HepG2 (cell line): Measurements from ENCODE around the gene NAV3. TPM values are rescaled to one million over a fixed set of nuclear protein-coding genes. Genes with fewer than 3 reads are reported as not detected.

Experiments
- ATAC-seq: fragments of 200-7000 bp; cut with Tn5 transposase; 3 replicates; pipeline ENCODE4 v1.9.1; 2020; ENCODE audit warnings: mild to moderate bottlenecking, moderate library complexity
- BruUV-seq: library from RNA; stranded (reverse); fragments of 400-500 nt; replicated peaks from 2 replicates; lab custom pipeline; 2021; lab: Mats Ljungman, UMichigan
- CTCF ChIA-PET: fragments of 300-600 bp; formaldehyde crosslinking; extraction: SDS; loops from one replicate; lab custom pipeline; 2021; ENCODE audit warnings: low total read pairs, inconsistent platforms, low intra/inter-chr PET ratio; lab: Yijun Ruan, JAX
- POLR2A ChIA-PET: fragments of 350-600 bp; sonication (Branson Sonifier 250); formaldehyde crosslinking; loops from one replicate; lab custom pipeline; 2020; ENCODE audit warnings: antibody characterized with exemption, inconsistent platforms; lab: Yijun Ruan, JAX
- DNase-seq: peaks from one replicate; pipeline ENCODE4 v3.0.0-alpha.2; 2015; ENCODE audit warnings: low spot score
- FAIRE-seq: peaks from 3 replicates; lab custom pipeline; 2011; peaks lifted over from hg19 to GRCh38; lab: Jason Lieb, UNC
- H2AFZ ChIP-seq: one replicate; pipeline ENCODE4 v1.6.1; 2011; ENCODE audit warnings: low read length, inconsistent platforms
- H3K27ac ChIP-seq: fragments of 300-600 bp; 3 replicates; pipeline ENCODE4 v1.8.0; 2011; ENCODE audit warnings: mixed run types, mild to moderate bottlenecking, mixed read lengths, low read length, inconsistent platforms; ENCODE audit not compliant: insufficient read depth; ENCODE audit errors: extremely low read length
- H3K27me3 ChIP-seq, 2 experiments: fragments of 200-600 bp in 1 of 2; 2 replicates in 1 of 2; 3 replicates in 1 of 2; pipeline versions ENCODE4 v1.6.0 to v1.8.0; 2011; ENCODE audit warnings: low read length in 2 of 2, mild to moderate bottlenecking in 2 of 2, moderate library complexity in 2 of 2, inconsistent platforms in 1 of 2; ENCODE audit not compliant: insufficient read depth in 2 of 2, control insufficient read depth in 1 of 2
- H3K36me3 ChIP-seq, 2 experiments: fragments of 200-600 bp in 1 of 2; replicated peaks in 1 of 2; 2 replicates in 1 of 2; 3 replicates in 1 of 2; pipeline versions ENCODE4 v1.5.1 to v1.8.0; 2011; ENCODE audit warnings: low read length in 2 of 2, inconsistent platforms in 1 of 2; ENCODE audit not compliant: insufficient read depth in 2 of 2, control insufficient read depth in 1 of 2
- H3K4me1 ChIP-seq: 2 replicates; pipeline ENCODE4 v1.5.1; 2012; ENCODE audit warnings: low read length, inconsistent platforms; ENCODE audit not compliant: insufficient read depth
- H3K4me2 ChIP-seq: 2 replicates; pipeline ENCODE4 v1.6.0; 2011; ENCODE audit warnings: low read depth, low read length, inconsistent platforms
- H3K4me3 ChIP-seq, 3 experiments: fragments of 200-600 bp in 1 of 3; sonication (generic), shearing (Covaris generic) in 1 of 3; replicated peaks in 1 of 3; 2 replicates each; pipeline ENCODE4 v1.5.1; 2011 to 2016; ENCODE audit warnings: low read length in 3 of 3, inconsistent platforms in 2 of 3, low read depth in 2 of 3, mild to moderate bottlenecking in 2 of 3, control low read depth in 1 of 3, mixed read lengths in 1 of 3; ENCODE audit not compliant: insufficient read depth in 1 of 3
- H3K79me2 ChIP-seq: one replicate; pipeline ENCODE4 v1.6.1; 2011; ENCODE audit warnings: low read length, inconsistent platforms; ENCODE audit not compliant: insufficient read depth
- H3K9ac ChIP-seq: 2 replicates; pipeline ENCODE4 v1.6.0; 2011; ENCODE audit warnings: mild to moderate bottlenecking, low read depth, low read length, inconsistent platforms; ENCODE audit not compliant: insufficient read depth
- H3K9me3 ChIP-seq: 2 replicates; pipeline ENCODE4 v1.5.1; 2012; ENCODE audit warnings: mild to moderate bottlenecking, low read length
- H4K20me1 ChIP-seq: 2 replicates; pipeline ENCODE4 v1.6.0; 2011; ENCODE audit warnings: inconsistent platforms, mild to moderate bottlenecking, low read length, moderate library complexity; ENCODE audit not compliant: insufficient read depth
- DDIT3 ChIP-seq: sonication (generic); formaldehyde crosslinking; IDR thresholded peaks from 2 replicates; pipeline ENCODE4 v1.4.0; 2020; ENCODE audit warnings: mild to moderate bottlenecking, missing genetic modification reagents
- JARID2 ChIP-seq: sonication (generic); formaldehyde crosslinking; IDR thresholded peaks from 2 replicates; pipeline ENCODE4 v1.8.1; 2023; ENCODE audit warnings: missing genetic modification reagents, inconsistent platforms; ENCODE audit not compliant: insufficient replicate concordance
- MAFK ChIP-seq, 2 experiments: IDR thresholded peaks in 1 of 2; conservative IDR thresholded peaks in 1 of 2; 2 replicates each; pipeline ENCODE4 v1.6.1; 2011; ENCODE audit warnings: improper control_type of control experiment in 2 of 2, low read length in 2 of 2
- MBNL3 ChIP-seq: fragments of 250-450 bp; sonication (Bioruptor Pico); conservative IDR thresholded peaks from 2 replicates; pipeline ENCODE4 v1.8.0; 2022; ENCODE audit warnings: mild to moderate bottlenecking, inconsistent platforms
- MEIS2 ChIP-seq: sonication (generic); formaldehyde crosslinking; IDR thresholded peaks from 2 replicates; pipeline ENCODE4 v1.9.0; 2021; ENCODE audit warnings: mild to moderate bottlenecking, missing genetic modification reagents
- MTA1 ChIP-seq: sonication (generic); formaldehyde crosslinking; IDR thresholded peaks from 2 replicates; pipeline ENCODE4 v1.4.0; 2020; ENCODE audit warnings: missing genetic modification reagents, mild to moderate bottlenecking, borderline replicate concordance
- NR2F2 ChIP-seq: IDR thresholded peaks from 2 replicates; pipeline ENCODE4 v1.6.1; 2012; ENCODE audit warnings: low read depth, inconsistent platforms, borderline replicate concordance
- PBX3 ChIP-seq: sonication (generic); formaldehyde crosslinking; IDR thresholded peaks from 2 replicates; pipeline ENCODE4 v1.8.1; 2023; ENCODE audit warnings: missing genetic modification reagents, inconsistent platforms, borderline replicate concordance
- TEAD3 ChIP-seq: optimal IDR thresholded peaks from 2 replicates; pipeline ENCODE3; 2016; ENCODE audit warnings: borderline replicate concordance
- YY1 ChIP-seq: IDR thresholded peaks from 2 replicates; pipeline ENCODE4 v1.6.1; 2011; ENCODE audit warnings: low read length, low read depth, moderate library complexity, mild to moderate bottlenecking; ENCODE audit not compliant: insufficient read depth, insufficient replicate concordance
- ZFP36L2 ChIP-seq: sonication (generic); formaldehyde crosslinking; IDR thresholded peaks from 2 replicates; pipeline ENCODE4 v1.4.0; 2020; ENCODE audit warnings: missing genetic modification reagents
- ZFP37 ChIP-seq: sonication (generic); formaldehyde crosslinking; IDR thresholded peaks from 2 replicates; pipeline ENCODE4 v1.4.0; 2020; ENCODE audit warnings: missing genetic modification reagents, borderline replicate concordance
- ZNF20 ChIP-seq: sonication (generic); formaldehyde crosslinking; IDR thresholded peaks from 2 replicates; pipeline ENCODE4 v1.4.0; 2020; ENCODE audit warnings: mild to moderate bottlenecking, moderate library complexity, missing genetic modification reagents
- ZNF292 ChIP-seq: sonication (generic); formaldehyde crosslinking; IDR thresholded peaks from 2 replicates; pipeline ENCODE4 v1.8.1; 2022; ENCODE audit warnings: mild to moderate bottlenecking, low read depth, missing genetic modification reagents, borderline replicate concordance
- ZNF782 ChIP-seq: sonication (generic); formaldehyde crosslinking; IDR thresholded peaks from 2 replicates; pipeline ENCODE4 v1.4.0; 2020; ENCODE audit warnings: missing genetic modification reagents, mild to moderate bottlenecking, borderline replicate concordance
- ZNF790 ChIP-seq: sonication (generic); formaldehyde crosslinking; IDR thresholded peaks from 2 replicates; pipeline ENCODE4 v1.8.0; 2022; ENCODE audit warnings: missing genetic modification reagents, mild to moderate bottlenecking, borderline replicate concordance
- WGBS: methylation state at CpG from one replicate; pipeline ENCODE4 v1.1.6; 2017; ENCODE audit warnings: low lambda C conversion rate; 5-methylcytosine and 5-hydroxymethylcytosine counted together
- in situ Hi-C: cut with HindIII; loops from 2 replicates; pipeline ENCODE4 v1.10.0; 2017; ENCODE audit warnings: low pct_unique_long_range_greater_than_20kb; ENCODE audit not compliant: extremely low pct_ligation_motif_present
- intact Hi-C: fragments of 100-400 bp; cut with micrococcal nuclease; formaldehyde crosslinking; loops from one replicate; pipeline ENCODE4 v1.10.0; 2022; ENCODE audit not compliant: unreplicated experiment
- polyA plus RNA-seq, 8 experiments: library from polyadenylated mRNA; depleted of rRNA in 3 of 8; stranded (reverse) in 7 of 8; unstranded in 1 of 8; fragments of >200 nt; fragmentation: Illumina TruSeq in 4 of 8; extraction: Trizol in 4 of 8; gene quantifications; 2 replicates each; pipeline versions ENCODE4 v1.2.1 to v1.2.3, GENCODE V29; 2011 to 2016; ENCODE audit warnings: low read depth in 4 of 8, missing spikeins in 1 of 8, mixed read lengths in 1 of 8; ENCODE audit not compliant: insufficient read depth in 1 of 8
- total RNA-seq, 5 experiments: library from RNA; depleted of rRNA; stranded (reverse); fragments of >200 nt; fragmentation: Illumina TruSeq; extraction: Trizol; gene quantifications; 2 replicates each; pipeline ENCODE4 v1.2.3, GENCODE V29; 2016; ENCODE audit warnings: low read depth in 1 of 5

The NAV3 gene
- total and polyA plus RNA-seq, 2 of the 13 experiments (the other 11 are each of a cell fraction or from before 2014, with no cell fraction given), result 0.01 to 0.18 TPM

- ATAC-seq (no peak), FAIRE-seq (no peak), DNase-seq (no peak)
- H3K79me2 ChIP-seq, result no peaks in the 10 kb centered on the region
- H3K27ac ChIP-seq, result no peak overlapping the region
- H3K9ac ChIP-seq, result no peak overlapping the region
- H4K20me1 ChIP-seq, result no peaks in the 10 kb centered on the region
- no peak overlapping the region for H3K4me3 ChIP-seq
- no peaks in the 10 kb centered on the region for H3K4me1 ChIP-seq
- CTCF ChIA-PET, result interaction anchor here (1.2 kb wide), 2 partner anchors 121 kb away, joined by 3 to 5 read pairs; no protein-coding TSS in a partner anchor
- H2AFZ ChIP-seq, result no peak overlapping the region
- POLR2A ChIA-PET, result no interaction called here
- H3K4me2 ChIP-seq, result no peak overlapping the region
- TF ChIP-seq TEAD3 (CRISPR knock-in tag) (no peak), DDIT3 (CRISPR knock-in tag) (no peak), ZNF790 (CRISPR knock-in tag) (no peak), MAFK (conservative IDR thresholded peaks at IDR 0.05 in 1 of 2, IDR thresholded peaks at IDR 0.05 in 1 of 2; ENCODE audit: low read length in 2 of 2) (no peak), PBX3 (no peak), ZNF20 (no peak), MEIS2 (no peak), ZFP36L2 (CRISPR knock-in tag) (no peak), YY1 (no peak), ZNF782 (CRISPR knock-in tag) (no peak), MTA1 (no peak), JARID2 (no peak), NR2F2 (no peak), ZNF292 (CRISPR knock-in tag) (no peak), MBNL3 (CRISPR knock-in tag) (no peak), ZFP37 (CRISPR knock-in tag) (no peak)
- WGBS, result 39% methylated on average over 6 of the region's 6 CpGs
- in situ Hi-C loops, result no loop called here
- no peaks in the 10 kb centered on the region for H3K9me3 ChIP-seq
- BruUV-seq, result no TSS peak
- H3K36me3 ChIP-seq, result no peaks in the 10 kb centered on the region
- intact Hi-C loops, result loop anchor here (1.0 kb wide), 1 partner anchor 121 kb away; no protein-coding TSS in a partner anchor
- H3K27me3 ChIP-seq, result no peaks in the 10 kb centered on the region
Measured at GRCh38 chr12:78120866-78121560, 290.3 kb downstream of the NAV3 start.
